NT2/D1 (cell line): ENCODE data around the gene BYSL.

Source experiments
- DNase-seq: peaks from one replicate; pipeline ENCODE4 v3.0.0-alpha.2; 2011; ENCODE audit warnings: low read depth, low spot score
- H3K27me3 ChIP-seq: 2 replicates; pipeline ENCODE4 v1.6.0; 2011; ENCODE audit warnings: mild to moderate bottlenecking; ENCODE audit not compliant: insufficient read length, insufficient read depth
- H3K36me3 ChIP-seq: 2 replicates; pipeline ENCODE4 v1.6.1; 2011; ENCODE audit warnings: mild to moderate bottlenecking, low read length, mixed read lengths; ENCODE audit not compliant: insufficient read depth, insufficient read length
- H3K4me1 ChIP-seq: 2 replicates; pipeline ENCODE4 v1.5.1; 2011; ENCODE audit not compliant: insufficient read depth, insufficient read length
- H3K4me3 ChIP-seq: 2 replicates; pipeline ENCODE4 v1.5.1; 2011; ENCODE audit warnings: low read depth; ENCODE audit not compliant: insufficient read length
- H3K9ac ChIP-seq: 2 replicates; pipeline ENCODE4 v1.6.0; 2011; ENCODE audit warnings: low read depth; ENCODE audit not compliant: insufficient read length
- H3K9me3 ChIP-seq: 2 replicates; pipeline ENCODE4 v1.5.1; 2011; ENCODE audit warnings: mild to moderate bottlenecking, low read length; ENCODE audit not compliant: insufficient read depth
- SUZ12 ChIP-seq: IDR thresholded peaks from 2 replicates; pipeline ENCODE4 v1.6.1; 2011; ENCODE audit not compliant: insufficient read length, insufficient read depth; ENCODE audit errors: extremely low read depth
- YY1 ChIP-seq: IDR thresholded peaks from 2 replicates; pipeline ENCODE4 v1.6.1; 2011; ENCODE audit not compliant: insufficient read length, insufficient read depth
- ZNF274 ChIP-seq: IDR thresholded peaks from 2 replicates; pipeline ENCODE4 v1.6.1; 2011; ENCODE audit warnings: mild to moderate bottlenecking, low read depth, low read length

BYSL gene

GRCh38 chr6:41935685-41936072 lies 14.4 kb downstream of the BYSL start:
- Histone ChIP-seq H3K9ac (no peak overlapping the region), H3K9me3 (no peaks in the 10 kb centered on the region), H3K4me3 (no peak overlapping the region), H3K36me3 (peaks cover 75% of the 10 kb centered on the region), H3K27me3 (no peaks in the 10 kb centered on the region), H3K4me1 (peaks cover 24% of the 10 kb centered on the region)
- TF ChIP-seq ZNF274 (no peak), SUZ12 (no peak), YY1 (no peak)
- no peak for DNase-seq

GRCh38 chr6:41936073-41936837 lies 15.0 kb downstream of the BYSL start:
- no peaks in the 10 kb centered on the region for H3K9me3 ChIP-seq
- peaks cover 3% of the 10 kb centered on the region for H3K27me3 ChIP-seq
- H3K4me3 ChIP-seq = no peak overlapping the region
- no peak for DNase-seq
- no peak overlapping the region for H3K9ac ChIP-seq
- H3K4me1 ChIP-seq = peaks cover 24% of the 10 kb centered on the region
- TF ChIP-seq ZNF274 (no peak), SUZ12 (no peak), YY1 (no peak)
- peaks cover 70% of the 10 kb centered on the region for H3K36me3 ChIP-seq

- no peak for DNase-seq
- H3K4me1 ChIP-seq = peaks cover 24% of the 10 kb centered on the region
- H3K9me3 ChIP-seq = no peaks in the 10 kb centered on the region
- no peak for TF ChIP-seq YY1
- no peak for TF ChIP-seq ZNF274
- TF ChIP-seq SUZ12 = no peak
- no peak overlapping the region for H3K9ac ChIP-seq
- H3K4me3 ChIP-seq = no peak overlapping the region
- H3K27me3 ChIP-seq = peaks cover 5% of the 10 kb centered on the region
- H3K36me3 ChIP-seq = peaks cover 57% of the 10 kb centered on the region
Measured at GRCh38 chr6:41937472-41937860, 16.2 kb downstream of the BYSL start.

GRCh38 chr6:41937861-41938574 lies 16.7 kb downstream of the BYSL start:
- DNase-seq = no peak
- H3K4me1 ChIP-seq = peaks cover 24% of the 10 kb centered on the region
- H3K4me3 ChIP-seq = no peak overlapping the region

GRCh38 chr6:41938590-41939175 lies 17.4 kb downstream of the BYSL start:
- Histone ChIP-seq H3K9me3 (no peaks in the 10 kb centered on the region), H3K4me3 (no peak overlapping the region), H3K36me3 (peaks cover 47% of the 10 kb centered on the region), H3K4me1 (peaks cover 24% of the 10 kb centered on the region), H3K9ac (peak overlapping the region; percentile 0), H3K27me3 (peaks cover 5% of the 10 kb centered on the region)
- TF ChIP-seq YY1 = no peak
- no peak for TF ChIP-seq SUZ12
- no peak for DNase-seq

More at GRCh38 chr6:41937861-41938574, 16.7 kb downstream of the BYSL start:
- Histone ChIP-seq H3K27me3 (peaks cover 5% of the 10 kb centered on the region), H3K9ac (no peak overlapping the region), H3K36me3 (peaks cover 52% of the 10 kb centered on the region), H3K9me3 (no peaks in the 10 kb centered on the region)
- no peak for TF ChIP-seq ZNF274
- TF ChIP-seq SUZ12 = no peak
- no peak for TF ChIP-seq YY1

- H3K4me1 ChIP-seq = peaks cover 24% of the 10 kb centered on the region
- H3K4me3 ChIP-seq = no peak overlapping the region
- H3K9ac ChIP-seq = peak overlapping the region; percentile 0
- peaks cover 5% of the 10 kb centered on the region for H3K27me3 ChIP-seq
- no peak for DNase-seq
- no peaks in the 10 kb centered on the region for H3K9me3 ChIP-seq
- peaks cover 42% of the 10 kb centered on the region for H3K36me3 ChIP-seq
- TF ChIP-seq YY1 (no peak), SUZ12 (no peak), ZNF274 (no peak)
Measured at GRCh38 chr6:41939176-41939847, 18.0 kb downstream of the BYSL start.
